KMS-11 (cell line): ENCODE results near the gene SUN3.

Source experiments
- H2AFZ ChIP-seq: fragments of 200-600 bp; sonication (generic); 2 replicates; pipeline ENCODE4 v1.6.1; 2016; ENCODE audit warnings: antibody characterized with exemption, mixed run types, low read depth
- H3K27ac ChIP-seq: fragments of 200-600 bp; sonication (generic); 2 replicates; pipeline ENCODE4 v1.6.1; 2016; ENCODE audit warnings: mild to moderate bottlenecking, mixed run types
- H3K27me3 ChIP-seq: fragments of 200-600 bp; sonication (generic); 2 replicates; pipeline ENCODE4 v1.6.1; 2017; ENCODE audit warnings: mild to moderate bottlenecking, low read depth, mixed run types, moderate library complexity; ENCODE audit not compliant: insufficient read depth
- H3K36me3 ChIP-seq: fragments of 200-600 bp; sonication (generic); 2 replicates; pipeline ENCODE4 v1.6.1; 2017; ENCODE audit warnings: mild to moderate bottlenecking, mixed run types; ENCODE audit not compliant: insufficient read depth
- H3K4me1 ChIP-seq: fragments of 200-600 bp; sonication (generic); 2 replicates; pipeline ENCODE4 v1.6.1; 2016; ENCODE audit warnings: mild to moderate bottlenecking, low read depth, mixed run types; ENCODE audit not compliant: poor library complexity, severe bottlenecking
- H3K4me2 ChIP-seq: fragments of 200-600 bp; sonication (generic); 2 replicates; pipeline ENCODE4 v1.7.0; 2016; ENCODE audit warnings: mild to moderate bottlenecking, mixed run types
- H3K4me3 ChIP-seq: fragments of 200-600 bp; sonication (generic); IDR thresholded peaks from 2 replicates; pipeline ENCODE4 v1.6.1; 2017; ENCODE audit warnings: low read depth, low read length, mixed read lengths; ENCODE audit not compliant: insufficient read depth
- H3K79me2 ChIP-seq: fragments of 200-600 bp; sonication (generic); 2 replicates; pipeline ENCODE4 v1.6.1; 2016; ENCODE audit warnings: low read depth, mixed run types; ENCODE audit not compliant: insufficient read depth
- H3K9ac ChIP-seq: fragments of 200-600 bp; sonication (generic); 2 replicates; pipeline ENCODE4 v1.6.1; 2016; ENCODE audit warnings: mild to moderate bottlenecking, mixed run types
- H4K20me1 ChIP-seq: fragments of 200-600 bp; sonication (generic); 2 replicates; pipeline ENCODE4 v1.6.1; 2016; ENCODE audit warnings: mild to moderate bottlenecking, mixed run types; ENCODE audit not compliant: insufficient read depth
- CTCF ChIP-seq: fragments of 200-600 bp; sonication (generic); conservative IDR thresholded peaks from 2 replicates; pipeline ENCODE4 v1.6.1; 2017; ENCODE audit warnings: low read depth, mild to moderate bottlenecking, antibody characterized with exemption, low read length, moderate library complexity, mixed read lengths

Gene SUN3

GRCh38 chr7:47949703-47950102 lies 79.2 kb downstream of the SUN3 start:
- Histone ChIP-seq H3K79me2 (no peaks in the 10 kb centered on the region), H2AFZ (no peak overlapping the region), H3K4me2 (no peak overlapping the region), H3K4me1 (peaks cover 9% of the 10 kb centered on the region), H3K9ac (no peak overlapping the region), H4K20me1 (no peaks in the 10 kb centered on the region), H3K27ac (no peak overlapping the region), H3K27me3 (no peaks in the 10 kb centered on the region), H3K4me3 (no peak overlapping the region), H3K36me3 (no peaks in the 10 kb centered on the region)
- no peak for TF ChIP-seq CTCF

- no peak within 1 kb of the TSS for H3K27ac ChIP-seq
- H2AFZ ChIP-seq = no peak within 1 kb of the TSS
- no peaks in the 10 kb centered on the region for H3K79me2 ChIP-seq
- H4K20me1 ChIP-seq = no peaks in the 10 kb centered on the region
- no peaks in the 10 kb centered on the region for H3K27me3 ChIP-seq
- H3K4me3 ChIP-seq = no peak within 1 kb of the TSS
- peaks cover 9% of the 10 kb centered on the region for H3K4me1 ChIP-seq
- no peak within 1 kb of the TSS for H3K9ac ChIP-seq
- H3K36me3 ChIP-seq = no peaks in the 10 kb centered on the region
- no peak for TF ChIP-seq CTCF
- H3K4me2 ChIP-seq = no peak within 1 kb of the TSS
Observed at GRCh38 chr7:47948141-47948790, 80.6 kb downstream of the SUN3 start, which contains the start of gene PKD1L1. TSS of gene PKD1L1 (minus strand) at chr7:47948466. CDS start at chr7:47948440, 26 bp downstream.

- H3K4me2 ChIP-seq = no peak overlapping the region
- no peak for TF ChIP-seq CTCF
- no peak overlapping the region for H3K27ac ChIP-seq
- H3K36me3 ChIP-seq = no peaks in the 10 kb centered on the region
- H3K4me3 ChIP-seq = no peak overlapping the region
- H3K79me2 ChIP-seq = no peaks in the 10 kb centered on the region
- no peaks in the 10 kb centered on the region for H3K27me3 ChIP-seq
- H2AFZ ChIP-seq = no peak overlapping the region
- peaks cover 9% of the 10 kb centered on the region for H3K4me1 ChIP-seq
- no peaks in the 10 kb centered on the region for H4K20me1 ChIP-seq
- H3K9ac ChIP-seq = no peak overlapping the region
Observed at GRCh38 chr7:47947355-47947749, 81.6 kb downstream of the SUN3 start.

GRCh38 chr7:47946581-47947354 lies 82.1 kb downstream of the SUN3 start:
- Histone ChIP-seq H3K4me2 (no peak overlapping the region), H3K4me1 (peaks cover 8% of the 10 kb centered on the region), H3K4me3 (no peak overlapping the region), H3K27me3 (no peaks in the 10 kb centered on the region), H3K27ac (no peak overlapping the region), H3K79me2 (no peaks in the 10 kb centered on the region), H3K9ac (no peak overlapping the region), H2AFZ (no peak overlapping the region), H3K36me3 (no peaks in the 10 kb centered on the region), H4K20me1 (no peaks in the 10 kb centered on the region)
- TF ChIP-seq CTCF = no peak
